HEK293 (cell line): ENCODE data around the gene CAV1.

ENCODE experiments used
- CTCF ChIA-PET: fragments of 350-600 bp; formaldehyde crosslinking; extraction: SDS; loops from one replicate; lab custom pipeline; 2021; ENCODE audit warnings: antibody characterized with exemption; lab: Yijun Ruan, JAX
- POLR2A ChIA-PET: fragments of 300-600 bp; formaldehyde crosslinking; extraction: SDS; loops from one replicate; lab custom pipeline; 2020; ENCODE audit warnings: antibody characterized with exemption, inconsistent platforms; lab: Yijun Ruan, JAX
- H3K27ac ChIP-seq: fragments of 200-500 bp; sonication (Bioruptor generic); 2 replicates; pipeline ENCODE4 v1.5.1; 2014; ENCODE audit warnings: low read depth, low read length, control low read depth, inconsistent platforms; ENCODE audit errors: extremely low read depth
- H3K36me3 ChIP-seq, 2 experiments: fragments of 200-500 bp in 1 of 2; sonication (Bioruptor generic) in 1 of 2; 1 replicate in 1 of 2; 2 replicates in 1 of 2; pipeline ENCODE4 v1.5.1; 2014 to 2017; ENCODE audit warnings: inconsistent platforms in 2 of 2, low read length in 2 of 2; ENCODE audit not compliant: control insufficient read depth in 2 of 2, insufficient read depth in 1 of 2
- H3K4me1 ChIP-seq: fragments of 200-500 bp; sonication (Bioruptor generic); 2 replicates; pipeline ENCODE4 v1.5.1; 2014; ENCODE audit warnings: mild to moderate bottlenecking, low read length, inconsistent platforms; ENCODE audit not compliant: control insufficient read depth, insufficient read depth
- H3K4me3 ChIP-seq: 2 replicates; pipeline ENCODE4 v1.5.1; 2011; ENCODE audit warnings: low read depth, mild to moderate bottlenecking, control low read depth, low read length, moderate library complexity
- H3K9me3 ChIP-seq: fragments of 200-500 bp; sonication (Bioruptor generic); 2 replicates; pipeline ENCODE4 v1.5.1; 2014; ENCODE audit warnings: low read depth, low read length, inconsistent platforms; ENCODE audit not compliant: control insufficient read depth, insufficient read depth
- KLF1 ChIP-seq: fragments of 450-650 bp; formaldehyde crosslinking; IDR thresholded peaks from 2 replicates; pipeline ENCODE4 v1.5.1; 2016; ENCODE audit warnings: missing biosample characterization, missing genetic modification characterization
- PRDM1 ChIP-seq: fragments of 450-650 bp; formaldehyde crosslinking; IDR thresholded peaks from 2 replicates; pipeline ENCODE4; 2016; ENCODE audit warnings: missing biosample characterization, missing genetic modification characterization
- PRDM10 ChIP-seq: fragments of 450-650 bp; formaldehyde crosslinking; IDR thresholded peaks from 2 replicates; pipeline ENCODE4 v1.5.1; 2016; ENCODE audit warnings: missing biosample characterization, missing genetic modification characterization
- SALL2 ChIP-seq: fragments of 450-650 bp; formaldehyde crosslinking; IDR thresholded peaks from 2 replicates; pipeline ENCODE4 v1.5.0; 2017; ENCODE audit warnings: missing biosample characterization, mild to moderate bottlenecking, missing genetic modification characterization, borderline replicate concordance
- ZBTB48 ChIP-seq: fragments of 450-650 bp; formaldehyde crosslinking; IDR thresholded peaks from 2 replicates; pipeline ENCODE4 v1.5.1; 2016; ENCODE audit warnings: missing biosample characterization, missing genetic modification characterization
- ZNF155 ChIP-seq: fragments of 450-650 bp; formaldehyde crosslinking; IDR thresholded peaks from 2 replicates; pipeline ENCODE4 v1.5.1; 2016; ENCODE audit warnings: missing biosample characterization, missing genetic modification characterization
- ZNF174 ChIP-seq: fragments of 450-650 bp; formaldehyde crosslinking; IDR thresholded peaks from 2 replicates; pipeline ENCODE4 v1.5.0; 2017; ENCODE audit warnings: missing biosample characterization, mild to moderate bottlenecking, missing genetic modification characterization
- ZNF214 ChIP-seq: fragments of 450-650 bp; formaldehyde crosslinking; IDR thresholded peaks from 2 replicates; pipeline ENCODE4 v1.5.1; 2017; ENCODE audit warnings: missing biosample characterization, mild to moderate bottlenecking, missing genetic modification characterization, borderline replicate concordance
- ZNF335 ChIP-seq: fragments of 450-650 bp; formaldehyde crosslinking; conservative IDR thresholded peaks from 2 replicates; pipeline ENCODE4 v1.5.1; 2016; ENCODE audit warnings: missing biosample characterization, missing genetic modification characterization
- ZNF416 ChIP-seq: fragments of 450-650 bp; formaldehyde crosslinking; IDR thresholded peaks from 2 replicates; pipeline ENCODE4 v1.5.1; 2016; ENCODE audit warnings: missing biosample characterization, missing genetic modification characterization
- ZNF449 ChIP-seq: fragments of 450-650 bp; formaldehyde crosslinking; IDR thresholded peaks from 2 replicates; pipeline ENCODE4 v1.5.1; 2017; ENCODE audit warnings: missing biosample characterization, mild to moderate bottlenecking, missing genetic modification characterization, moderate library complexity
- ZNF518A ChIP-seq: fragments of 450-650 bp; formaldehyde crosslinking; conservative IDR thresholded peaks from 2 replicates; pipeline ENCODE4 v1.5.1; 2016; ENCODE audit warnings: low read depth, missing biosample characterization, missing genetic modification characterization
- ZNF701 ChIP-seq: fragments of 450-650 bp; formaldehyde crosslinking; IDR thresholded peaks from 2 replicates; pipeline ENCODE4 v1.5.1; 2016; ENCODE audit warnings: missing biosample characterization, missing genetic modification characterization
- ZNF747 ChIP-seq: fragments of 450-650 bp; formaldehyde crosslinking; IDR thresholded peaks from 2 replicates; pipeline ENCODE4 v1.5.1; 2016; ENCODE audit warnings: missing biosample characterization, missing genetic modification characterization
- ZNF843 ChIP-seq: fragments of 450-650 bp; formaldehyde crosslinking; IDR thresholded peaks from 2 replicates; pipeline ENCODE4 v1.5.1; 2016; ENCODE audit warnings: missing biosample characterization, missing genetic modification characterization

CAV1 gene

GRCh38 chr7:116534790-116535189 is 10.0 kb downstream of the CAV1 start:
- Histone ChIP-seq H3K4me3 (no peak overlapping the region), H3K9me3 (no peaks in the 10 kb centered on the region), H3K27ac (no peak overlapping the region), H3K36me3 (no peaks in the 10 kb centered on the region; a peak in 1 of 3 replicates), H3K4me1 (no peaks in the 10 kb centered on the region)
- POLR2A ChIA-PET, result no interaction called here
- TF ChIP-seq ZNF335 (tag by site-specific recombination) (no peak), ZNF449 (tag by site-specific recombination) (no peak), ZNF155 (tag by site-specific recombination) (no peak), KLF1 (tag by site-specific recombination) (no peak), ZNF416 (tag by site-specific recombination) (no peak)
- CTCF ChIA-PET, result interaction anchor here (1.0 to 1.2 kb wide), 2 partner anchors 9 to 54 kb away, joined by 4 read pairs; no protein-coding TSS in a partner anchor

GRCh38 chr7:116535416-116535815 is 10.6 kb downstream of the CAV1 start:
- no peak for TF ChIP-seq ZNF843
- TF ChIP-seq PRDM1 (tag by site-specific recombination), result no peak
- ChIA-PET POLR2A (no interaction called here), CTCF (interaction anchor here (1.0 kb wide), 2 partner anchors 9 to 56 kb away, joined by 3 to 4 read pairs; no protein-coding TSS in a partner anchor)
- no peak overlapping the region for H3K4me3 ChIP-seq
- H3K36me3 ChIP-seq, result no peaks in the 10 kb centered on the region; a peak in 1 of 3 replicates
- H3K4me1 ChIP-seq, result no peaks in the 10 kb centered on the region
- no peaks in the 10 kb centered on the region for H3K9me3 ChIP-seq
- no peak overlapping the region for H3K27ac ChIP-seq

GRCh38 chr7:116538138-116538537 is 13.3 kb downstream of the CAV1 start:
- H3K4me3 ChIP-seq, result no peak overlapping the region
- H3K9me3 ChIP-seq, result no peaks in the 10 kb centered on the region
- H3K4me1 ChIP-seq, result no peaks in the 10 kb centered on the region
- no peaks in the 10 kb centered on the region; a peak in 1 of 3 replicates for H3K36me3 ChIP-seq
- ChIA-PET POLR2A (no interaction called here), CTCF (interaction anchor here (0.6 to 1.0 kb wide), 2 partner anchors 12 to 366 kb away, joined by 3 to 4 read pairs; no protein-coding TSS in a partner anchor)
- no peak for TF ChIP-seq ZNF747
- TF ChIP-seq SALL2, result no peak
- no peak for TF ChIP-seq ZNF701 (tag by site-specific recombination)
- no peak for TF ChIP-seq ZBTB48
- no peak for TF ChIP-seq ZNF174 (tag by site-specific recombination)
- H3K27ac ChIP-seq, result no peak overlapping the region

- Histone ChIP-seq H3K4me3 (no peak overlapping the region), H3K9me3 (no peaks in the 10 kb centered on the region), H3K36me3 (no peaks in the 10 kb centered on the region), H3K4me1 (no peaks in the 10 kb centered on the region), H3K27ac (no peak overlapping the region)
- CTCF ChIA-PET, result interaction anchor here (0.6 to 0.7 kb wide), 2 partner anchors 14 to 369 kb away, joined by 3 to 4 read pairs; no protein-coding TSS in a partner anchor
- no peak for TF ChIP-seq ZNF843
- POLR2A ChIA-PET, result no interaction called here
These were observed 15.0 kb downstream of the CAV1 start for GRCh38 chr7:116539879-116540278.

GRCh38 chr7:116540743-116541142 is 15.9 kb downstream of the CAV1 start:
- Histone ChIP-seq H3K36me3 (no peaks in the 10 kb centered on the region), H3K4me1 (no peaks in the 10 kb centered on the region), H3K9me3 (no peaks in the 10 kb centered on the region), H3K27ac (no peak overlapping the region), H3K4me3 (no peak overlapping the region)
- POLR2A ChIA-PET, result no interaction called here
- CTCF ChIA-PET, result interaction anchor here (0.7 kb wide), 1 partner anchor 1701 kb away, joined by 3 read pairs; no protein-coding TSS in a partner anchor
- peak; percentile 40; the same call in 1 of the 2 replicates for TF ChIP-seq PRDM10
- no peak for TF ChIP-seq ZNF214 (tag by site-specific recombination)
- TF ChIP-seq ZNF518A (tag by site-specific recombination), result no peak
